Measurements from ENCODE around the gene SPATA31A7.
"Not testable (repeated sequence)": the region's sequence is repeated elsewhere in the genome, so short reads cannot be mapped to it uniquely, and the experiment has no call there.

The SPATA31A7 gene

DNA sequence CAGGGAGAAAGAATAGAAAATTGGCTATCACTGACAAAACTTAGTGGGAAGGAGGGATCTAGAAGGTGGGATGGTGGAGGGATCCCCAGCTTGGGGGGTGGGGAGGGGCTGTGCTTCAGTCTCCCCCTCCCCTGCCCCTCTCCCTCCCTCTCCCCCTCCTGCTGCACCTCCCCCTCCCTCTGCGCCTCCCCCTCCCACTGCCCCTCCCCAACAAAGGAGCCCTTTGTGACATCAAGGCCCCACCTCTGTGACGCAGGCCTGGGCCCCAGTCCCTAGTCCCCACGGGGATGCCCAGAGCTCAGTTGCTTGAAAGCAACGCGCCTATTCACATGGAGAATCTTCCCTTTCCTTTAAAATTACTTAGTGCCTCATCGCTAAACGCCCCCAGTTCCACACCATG is at the start of gene SPATA31A7:
Gene SPATA31A7, plus strand, starts transcription at position 301 of the 400 bp plus-strand sequence. Its CDS starts 29 bp downstream, at position 330.
- not testable (repeated sequence) for DNase-seq (ENCODE audit: low read depth)

DNA sequence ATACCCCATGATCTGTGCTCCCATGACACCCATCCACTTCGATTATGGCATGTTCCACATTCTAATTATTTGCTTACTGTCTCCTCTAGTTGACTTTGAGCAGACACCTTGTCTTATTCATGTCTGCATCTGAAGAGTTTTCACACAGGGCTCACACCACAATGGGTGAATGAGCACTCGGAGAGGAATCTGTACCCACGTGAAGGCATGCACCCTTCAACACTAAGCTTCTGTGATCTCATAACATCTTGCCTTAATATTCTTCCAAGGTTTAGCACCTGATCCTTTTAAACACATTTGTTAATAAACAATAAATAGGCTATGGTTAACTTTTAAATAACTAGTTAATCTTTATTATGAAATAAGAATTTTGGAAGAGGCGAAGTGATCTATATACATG is 36.6 kb downstream of the SPATA31A7 start:
- DNase-seq (ENCODE audit: low read depth), result not testable (repeated sequence)

Measured in stimulated activated CD8-positive, alpha-beta memory T cell treated with anti-CD3 and anti-CD28 coated beads, Interleukin-7, amount 100 ng/mL, for 24 hours (primary cell).